ENCODE data around the gene TTR.

Gene TTR

DNA sequence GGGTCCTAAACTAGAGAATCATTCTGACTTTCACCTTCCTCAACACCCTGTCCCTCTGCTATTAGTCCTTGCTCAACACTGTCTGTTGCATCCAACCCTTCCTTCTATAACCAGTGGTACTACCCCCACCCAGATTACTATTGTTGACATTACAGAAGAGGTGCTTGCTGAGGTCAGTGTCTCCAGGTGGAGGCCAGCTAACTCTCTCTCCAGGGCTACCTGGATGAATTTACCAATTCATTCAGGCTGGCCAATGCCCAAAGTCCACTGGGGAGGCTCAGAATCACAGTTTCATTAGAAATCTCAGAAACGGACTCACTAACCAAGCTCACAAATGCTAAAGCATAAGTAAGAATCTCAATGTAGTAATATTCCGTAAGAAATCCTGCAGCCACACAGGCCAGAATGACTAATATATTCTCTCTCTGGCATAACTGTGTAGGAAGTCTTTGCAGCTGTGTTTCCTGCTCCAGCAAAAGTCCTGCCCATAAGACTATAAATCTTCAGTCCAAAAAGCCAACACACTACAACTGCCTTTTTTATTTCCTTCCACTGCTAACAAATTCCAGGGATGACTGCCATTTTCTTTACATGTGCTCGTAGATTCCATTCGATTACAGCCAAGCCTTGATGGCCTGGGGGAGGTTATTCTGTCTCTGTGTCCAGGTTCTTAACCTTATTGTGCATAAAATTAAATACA, 10.0 kb upstream of the TTR start:
- no peak for DNase-seq

DNA sequence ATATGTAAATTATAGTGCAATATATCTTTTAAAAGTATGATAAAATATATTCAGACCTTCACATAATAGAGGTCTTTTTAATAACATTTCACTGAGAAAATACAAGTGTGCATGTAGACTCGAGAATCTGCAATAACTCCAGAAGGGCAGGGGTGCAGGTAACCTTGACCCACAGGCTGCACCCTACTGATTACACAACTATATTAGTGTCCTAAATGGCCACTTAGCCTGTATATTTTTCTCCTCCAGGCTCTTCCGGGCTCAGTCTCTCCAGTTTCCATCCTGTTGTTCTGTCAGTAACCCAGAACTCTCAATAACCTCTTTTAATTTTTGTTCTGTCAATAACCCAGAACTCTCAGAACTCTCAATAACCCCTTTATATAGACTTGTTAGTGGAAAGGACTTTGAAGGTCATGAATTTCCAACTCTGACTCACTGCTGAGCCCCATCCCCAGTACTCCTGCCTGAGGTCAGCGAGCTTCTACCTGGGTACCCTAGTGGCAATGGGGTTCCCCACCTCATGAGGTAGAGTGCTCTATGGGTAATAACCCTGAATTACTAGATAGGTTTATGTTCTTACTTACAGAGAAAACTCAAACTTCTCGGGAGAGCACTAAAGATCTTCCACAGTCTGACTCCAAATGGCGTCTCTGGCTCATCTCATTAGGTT, 8.4 kb upstream of the TTR start:
- no peak for DNase-seq

GRCh38 chr18:31585991-31586390, 5.7 kb upstream of the TTR start:
- DNase-seq = no peak

GRCh38 chr18:31586616-31587015, 5.1 kb upstream of the TTR start:
- no peak for DNase-seq

GRCh38 chr18:31587529-31587928, 4.1 kb upstream of the TTR start:
- no peak for DNase-seq

- no peak for DNase-seq
These were observed 1.1 kb upstream of the TTR start for GRCh38 chr18:31590570-31590969.

- no peak for DNase-seq
These were observed 564 bp upstream of the TTR start for GRCh38 chr18:31591113-31591512.

DNA sequence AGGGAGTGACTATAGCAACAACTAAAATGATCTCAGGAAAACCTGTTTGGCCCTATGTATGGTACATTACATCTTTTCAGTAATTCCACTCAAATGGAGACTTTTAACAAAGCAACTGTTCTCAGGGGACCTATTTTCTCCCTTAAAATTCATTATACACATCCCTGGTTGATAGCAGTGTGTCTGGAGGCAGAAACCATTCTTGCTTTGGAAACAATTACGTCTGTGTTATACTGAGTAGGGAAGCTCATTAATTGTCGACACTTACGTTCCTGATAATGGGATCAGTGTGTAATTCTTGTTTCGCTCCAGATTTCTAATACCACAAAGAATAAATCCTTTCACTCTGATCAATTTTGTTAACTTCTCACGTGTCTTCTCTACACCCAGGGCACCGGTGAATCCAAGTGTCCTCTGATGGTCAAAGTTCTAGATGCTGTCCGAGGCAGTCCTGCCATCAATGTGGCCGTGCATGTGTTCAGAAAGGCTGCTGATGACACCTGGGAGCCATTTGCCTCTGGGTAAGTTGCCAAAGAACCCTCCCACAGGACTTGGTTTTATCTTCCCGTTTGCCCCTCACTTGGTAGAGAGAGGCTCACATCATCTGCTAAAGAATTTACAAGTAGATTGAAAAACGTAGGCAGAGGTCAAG, 955 bp downstream of the TTR start:
- no peak for DNase-seq

GRCh38 chr18:31595121-31595771, 3.6 kb downstream of the TTR start:
- no peak for DNase-seq

GRCh38 chr18:31596081-31596872, 4.6 kb downstream of the TTR start:
- no peak for DNase-seq

- DNase-seq = no peak
These were observed 6.5 kb downstream of the TTR start for GRCh38 chr18:31598021-31598805.

- DNase-seq = no peak
These were observed 11.6 kb downstream of the TTR start for GRCh38 chr18:31603315-31603714.

- DNase-seq = no peak
These were observed 14.6 kb downstream of the TTR start for GRCh38 chr18:31606265-31606664.

GRCh38 chr18:31607384-31607783, 15.7 kb downstream of the TTR start:
- no peak for DNase-seq

GRCh38 chr18:31609886-31610285, 18.2 kb downstream of the TTR start:
- no peak for DNase-seq

GRCh38 chr18:31610286-31611205, 18.9 kb downstream of the TTR start:
- DNase-seq = peak; percentile 74

DNA sequence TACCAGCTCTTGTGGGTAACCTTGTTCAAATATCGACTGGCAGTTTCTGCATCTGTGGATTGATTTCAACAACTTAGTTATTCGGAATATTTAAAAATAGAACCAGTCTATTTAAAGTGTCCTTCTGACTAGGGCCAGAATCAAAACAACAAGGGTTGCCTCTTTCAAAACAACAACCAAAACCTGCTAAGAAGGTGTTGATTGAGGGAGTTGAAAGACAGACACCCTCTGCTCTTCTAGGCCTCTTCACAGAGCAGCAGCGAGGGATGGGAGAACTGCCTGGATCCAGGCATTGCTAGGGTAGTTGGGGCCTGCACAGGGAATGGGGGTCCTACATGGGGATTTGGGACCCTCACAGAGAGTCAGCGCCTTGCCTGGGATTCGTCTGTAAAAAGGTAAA, 19.8 kb downstream of the TTR start:
- no peak for DNase-seq

DNA sequence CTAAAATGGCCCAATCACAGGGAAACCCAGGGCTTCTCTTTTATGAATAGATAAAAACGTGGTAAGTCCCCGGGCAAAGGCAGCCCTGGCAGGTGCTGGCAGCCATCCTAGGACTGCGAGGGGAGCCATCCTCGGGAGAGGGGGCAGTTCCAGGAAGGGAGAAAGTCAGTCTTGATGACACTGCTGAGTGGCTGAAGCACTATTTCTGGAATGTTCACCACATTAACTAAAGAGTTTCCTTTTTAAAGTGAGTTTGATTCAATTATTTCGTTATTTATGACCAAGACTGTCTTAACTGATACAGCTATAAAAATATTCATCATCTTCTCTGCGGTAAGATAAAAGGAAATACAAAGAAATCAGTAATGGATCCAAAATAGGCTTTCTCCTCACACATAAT, 20.4 kb downstream of the TTR start:
- DNase-seq = no peak

GRCh38 chr18:31614044-31614443, 22.4 kb downstream of the TTR start:
- no peak for DNase-seq

GRCh38 chr18:31616586-31616985, 24.9 kb downstream of the TTR start:
- DNase-seq = no peak
